PC-3 (cell line): ENCODE results near the gene PARVA. TPM values are rescaled to one million over a fixed set of nuclear protein-coding genes. Genes with fewer than 3 reads are reported as not detected.

Source experiments
- ATAC-seq: fragments of 200-7000 bp; cut with Tn5 transposase; 2 replicates; pipeline ENCODE4 v1.9.1; 2020; ENCODE audit warnings: mild to moderate bottlenecking, moderate library complexity
- BruUV-seq: library from RNA; stranded (reverse); fragments of 400-500 nt; replicated peaks from 2 replicates; lab custom pipeline; 2021; lab: Mats Ljungman, UMichigan
- CTCF ChIA-PET: fragments of 300-600 bp; sonication (Branson Sonifier 250); formaldehyde crosslinking; loops from one replicate; lab custom pipeline; 2022; ENCODE audit warnings: antibody characterized with exemption; lab: Charles Lee
- POLR2A ChIA-PET: fragments of 300-600 bp; sonication (Branson Sonifier 250); formaldehyde crosslinking; loops from one replicate; lab custom pipeline; 2022; ENCODE audit warnings: antibody characterized with exemption; ENCODE audit not compliant: unreplicated experiment; lab: Charles Lee
- DNase-seq: peaks from one replicate; pipeline ENCODE4 v3.0.0-alpha.2; 2015
- H2AFZ ChIP-seq: fragments of 300-600 bp; sonication (generic); 2 replicates; pipeline ENCODE4 v1.6.0; 2016; ENCODE audit warnings: antibody characterized with exemption, low read length
- H3F3A ChIP-seq: fragments of 300-600 bp; sonication (generic); one replicate; pipeline ENCODE4 v1.6.0; 2017; ENCODE audit warnings: antibody characterized with exemption, low read length, control low read depth, mild to moderate bottlenecking; ENCODE audit not compliant: unreplicated experiment
- H3K27ac ChIP-seq: fragments of 300-600 bp; sonication (generic); 2 replicates; pipeline ENCODE4 v1.5.1; 2016; ENCODE audit warnings: mild to moderate bottlenecking, low read length
- H3K27me3 ChIP-seq: fragments of 300-600 bp; sonication (generic); 2 replicates; pipeline ENCODE4 v1.6.1; 2016; ENCODE audit warnings: low read length, mixed read lengths
- H3K36me3 ChIP-seq: fragments of 300-600 bp; sonication (generic); 2 replicates; pipeline ENCODE4 v1.6.1; 2016; ENCODE audit warnings: low read depth, mixed run types, low read length, mixed read lengths
- H3K4me1 ChIP-seq: fragments of 300-600 bp; sonication (generic); 2 replicates; pipeline ENCODE4 v1.5.1; 2016; ENCODE audit warnings: low read length; ENCODE audit not compliant: insufficient read depth
- H3K4me2 ChIP-seq: fragments of 300-600 bp; sonication (generic); 2 replicates; pipeline ENCODE4 v1.6.0; 2016; ENCODE audit warnings: low read length
- H3K4me3 ChIP-seq: fragments of 300-600 bp; sonication (generic); 2 replicates; pipeline ENCODE4 v1.5.1; 2016; ENCODE audit warnings: mild to moderate bottlenecking, low read length, mixed read lengths
- H3K79me2 ChIP-seq: fragments of 300-600 bp; sonication (generic); 2 replicates; pipeline ENCODE4 v1.6.1; 2017; ENCODE audit warnings: low read length, mixed read lengths
- H3K9ac ChIP-seq: fragments of 300-600 bp; sonication (generic); 2 replicates; pipeline ENCODE4 v1.6.0; 2016; ENCODE audit warnings: mild to moderate bottlenecking, low read length
- H3K9me2 ChIP-seq: fragments of 300-600 bp; sonication (generic); replicated peaks from 2 replicates; pipeline ENCODE4 v1.6.1; 2016; ENCODE audit warnings: mixed run types, low read length, mixed read lengths
- H3K9me3 ChIP-seq: fragments of 300-600 bp; sonication (generic); 2 replicates; pipeline ENCODE4 v1.6.1; 2016; ENCODE audit warnings: low read length, mixed read lengths
- H4K20me1 ChIP-seq: fragments of 300-600 bp; sonication (generic); 2 replicates; pipeline ENCODE4 v1.6.1; 2016; ENCODE audit warnings: low read length, mixed read lengths
- EZH2 ChIP-seq: fragments of 300-600 bp; sonication (generic); IDR thresholded peaks from one replicate; pipeline ENCODE4 v1.6.1; 2017; ENCODE audit warnings: antibody characterized with exemption, mild to moderate bottlenecking, low read length; ENCODE audit not compliant: unreplicated experiment
- EZH2phosphoT487 ChIP-seq: fragments of 300-600 bp; sonication (generic); IDR thresholded peaks from 2 replicates; pipeline ENCODE4 v1.6.1; 2018; ENCODE audit warnings: mild to moderate bottlenecking, antibody characterized with exemption, low read length, borderline replicate concordance
- intact Hi-C: fragments of 100-400 bp; cut with micrococcal nuclease; formaldehyde crosslinking; loops from 2 replicates; pipeline ENCODE4 v1.9.0; 2023
- total RNA-seq: library from RNA; depleted of rRNA; stranded (reverse); fragments of >200 nt; gene quantifications from 2 replicates; pipeline ENCODE4 v1.2.3, GENCODE V29; 2014
- TF ChIP-seq, protein P1 (sequence below): fragments of 300-600 bp; sonication (generic); conservative IDR thresholded peaks from 2 replicates; pipeline ENCODE4 v1.5.1; 2017; ENCODE audit warnings: antibody characterized with exemption, low read depth, mild to moderate bottlenecking, low read length

Gene PARVA
- total RNA-seq, 1 experiment from 2014 or later = 13.5 TPM

DNA sequence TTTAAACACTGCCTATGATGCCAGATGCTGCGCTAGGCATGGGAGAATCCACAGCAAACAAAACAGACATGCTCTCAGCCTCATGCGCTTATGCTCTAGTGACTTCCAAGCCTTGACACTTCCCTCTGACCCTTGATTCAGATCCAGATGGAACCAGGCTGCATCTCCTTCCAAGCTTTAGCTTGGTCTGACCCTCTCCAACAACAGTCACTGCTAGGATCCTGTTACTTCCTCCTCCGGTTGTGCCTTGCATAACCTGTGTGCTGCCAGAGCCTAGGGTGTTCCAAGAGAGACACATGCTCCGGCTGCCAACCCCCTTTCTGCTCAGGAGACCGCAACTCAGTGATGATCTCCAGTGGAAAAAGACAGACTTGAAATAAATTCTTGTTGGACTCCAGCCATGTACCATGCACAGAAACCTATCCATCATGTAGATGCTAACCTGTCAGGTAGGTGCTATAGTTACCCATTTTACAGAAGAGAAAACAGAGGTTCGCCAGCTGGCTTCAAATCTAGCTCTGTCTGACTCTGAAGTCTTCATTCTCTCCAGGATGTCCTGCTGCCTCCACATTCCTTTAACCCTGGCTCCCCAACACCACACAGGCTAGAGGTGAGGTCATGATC is 160.5 kb downstream of the PARVA start:
- CTCF ChIA-PET = no interaction called here
- Histone ChIP-seq H3K9ac (no peak overlapping the region), H3K9me2 (no peaks in the 10 kb centered on the region), H3K9me3 (no peaks in the 10 kb centered on the region), H3K27me3 (no peaks in the 10 kb centered on the region), H4K20me1 (no peaks in the 10 kb centered on the region), H3K4me3 (no peak overlapping the region), H2AFZ (no peak overlapping the region), H3K4me1 (peaks cover 21% of the 10 kb centered on the region), H3K27ac (no peak overlapping the region), H3K4me2 (no peak overlapping the region), H3K79me2 (no peaks in the 10 kb centered on the region), H3F3A (no peaks in the 10 kb centered on the region), H3K36me3 (no peaks in the 10 kb centered on the region)
- POLR2A ChIA-PET = interaction anchor here (0.7 kb wide), 1 partner anchor 21 kb away, joined by 3 read pairs; no protein-coding TSS in a partner anchor
- intact Hi-C loops = no loop called here
- ATAC-seq (no peak), DNase-seq (no peak)
- no TSS peak for BruUV-seq
- no peak for TF ChIP-seq EZH2
- TF ChIP-seq EZH2phosphoT487 = no peak
- TF ChIP-seq, protein P1, sequence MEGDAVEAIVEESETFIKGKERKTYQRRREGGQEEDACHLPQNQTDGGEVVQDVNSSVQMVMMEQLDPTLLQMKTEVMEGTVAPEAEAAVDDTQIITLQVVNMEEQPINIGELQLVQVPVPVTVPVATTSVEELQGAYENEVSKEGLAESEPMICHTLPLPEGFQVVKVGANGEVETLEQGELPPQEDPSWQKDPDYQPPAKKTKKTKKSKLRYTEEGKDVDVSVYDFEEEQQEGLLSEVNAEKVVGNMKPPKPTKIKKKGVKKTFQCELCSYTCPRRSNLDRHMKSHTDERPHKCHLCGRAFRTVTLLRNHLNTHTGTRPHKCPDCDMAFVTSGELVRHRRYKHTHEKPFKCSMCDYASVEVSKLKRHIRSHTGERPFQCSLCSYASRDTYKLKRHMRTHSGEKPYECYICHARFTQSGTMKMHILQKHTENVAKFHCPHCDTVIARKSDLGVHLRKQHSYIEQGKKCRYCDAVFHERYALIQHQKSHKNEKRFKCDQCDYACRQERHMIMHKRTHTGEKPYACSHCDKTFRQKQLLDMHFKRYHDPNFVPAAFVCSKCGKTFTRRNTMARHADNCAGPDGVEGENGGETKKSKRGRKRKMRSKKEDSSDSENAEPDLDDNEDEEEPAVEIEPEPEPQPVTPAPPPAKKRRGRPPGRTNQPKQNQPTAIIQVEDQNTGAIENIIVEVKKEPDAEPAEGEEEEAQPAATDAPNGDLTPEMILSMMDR = no peak

DNA sequence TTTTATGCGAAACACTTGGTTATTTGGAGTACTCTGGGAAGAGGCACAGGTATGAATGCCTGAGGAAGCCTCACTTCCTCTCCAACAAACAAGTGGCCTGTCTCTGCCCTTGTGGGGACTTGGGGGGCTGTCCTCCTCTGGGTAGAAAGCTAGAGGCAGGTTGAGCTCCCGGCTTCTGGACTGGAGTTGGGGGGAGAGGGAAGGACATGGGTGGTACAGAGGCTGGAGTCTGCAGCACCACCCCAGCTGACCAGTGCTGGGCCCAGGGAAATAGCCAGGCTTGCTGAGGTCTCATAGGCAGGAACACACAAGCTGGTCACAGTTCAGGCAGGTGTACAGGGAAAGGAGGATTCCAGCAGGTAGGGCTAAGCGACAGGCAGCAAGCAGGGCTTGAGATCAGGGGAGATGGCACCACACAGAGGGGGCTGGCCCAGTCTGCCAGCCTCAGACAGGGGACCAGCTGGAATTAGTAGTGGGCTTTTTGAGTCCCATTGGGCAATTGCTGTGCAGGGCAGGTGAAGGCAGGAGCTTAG is 161.6 kb downstream of the PARVA start:
- Histone ChIP-seq H3K9me3 (no peaks in the 10 kb centered on the region), H3K27ac (peak overlapping the region; percentile 78), H3K4me3 (no peak overlapping the region), H3K9me2 (no peaks in the 10 kb centered on the region), H4K20me1 (no peaks in the 10 kb centered on the region), H3K36me3 (no peaks in the 10 kb centered on the region), H3K4me2 (no peak overlapping the region), H3K27me3 (no peaks in the 10 kb centered on the region), H3K79me2 (no peaks in the 10 kb centered on the region), H3K9ac (peak overlapping the region; percentile 50), H2AFZ (peak overlapping the region; percentile 64; the same call in 1 of the 2 replicates), H3K4me1 (peaks cover 28% of the 10 kb centered on the region), H3F3A (no peaks in the 10 kb centered on the region)
- no peak for DNase-seq
- peak; percentile 4; the same call in 1 of the 2 replicates for ATAC-seq
- ChIA-PET CTCF (no interaction called here), POLR2A (no interaction called here)
- no peak for TF ChIP-seq EZH2phosphoT487
- TF ChIP-seq, protein P1 = no peak
- no peak for TF ChIP-seq EZH2
- intact Hi-C loops = no loop called here
- no TSS peak for BruUV-seq

DNA sequence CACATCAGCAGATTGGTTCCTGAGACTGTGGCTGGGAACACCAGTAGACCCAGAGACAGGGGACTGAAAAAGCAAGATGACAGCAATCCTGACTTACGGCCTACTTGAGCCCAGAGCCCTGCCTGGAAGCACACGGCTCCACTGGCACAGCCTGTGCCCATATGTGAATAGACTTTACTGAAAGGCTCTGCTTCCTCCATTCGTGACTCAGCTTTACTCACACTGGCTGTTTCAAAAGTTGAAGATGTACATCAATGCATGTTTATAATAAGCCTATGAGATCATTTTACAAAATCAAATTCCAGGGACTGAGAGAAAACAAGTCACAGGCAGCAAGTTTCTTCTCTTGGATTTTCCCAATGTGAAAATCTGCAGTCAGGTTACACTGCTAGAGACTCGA is 162.2 kb downstream of the PARVA start:
- Histone ChIP-seq H3K9me3 (no peaks in the 10 kb centered on the region), H2AFZ (peak overlapping the region; percentile 64), H4K20me1 (no peaks in the 10 kb centered on the region), H3K9ac (peak overlapping the region; percentile 50), H3K9me2 (no peaks in the 10 kb centered on the region), H3F3A (no peaks in the 10 kb centered on the region), H3K4me3 (no peak overlapping the region), H3K27me3 (no peaks in the 10 kb centered on the region), H3K4me1 (peaks cover 34% of the 10 kb centered on the region), H3K79me2 (no peaks in the 10 kb centered on the region), H3K27ac (peak overlapping the region; percentile 78), H3K36me3 (no peaks in the 10 kb centered on the region), H3K4me2 (peak overlapping the region; percentile 26; the same call in 1 of the 2 replicates)
- intact Hi-C loops = no loop called here
- peak; percentile 90 for ATAC-seq
- TF ChIP-seq EZH2phosphoT487 (no peak), EZH2 (no peak)
- TF ChIP-seq, protein P1 = no peak
- DNase-seq = peak; percentile 78
- ChIA-PET CTCF (no interaction called here), POLR2A (no interaction called here)
- BruUV-seq = no TSS peak
